ENCODE measurements around the gene PPP1R12C. TPM values are rescaled to one million over a fixed set of nuclear protein-coding genes. Genes with fewer than 3 reads are reported as not detected.

Gene PPP1R12C
- total and polyA plus RNA-seq, 2 donors, result 42.9 to 194 TPM

- Histone ChIP-seq H3K27me3 (ENCODE audit: control insufficient read depth in 2 of 2, insufficient read depth in 1 of 2, low read length in 1 of 2) (peaks cover 34 to 58% of the 10 kb centered on the region in 2 donors), H3K36me3 (ENCODE audit: control insufficient read depth in 2 of 2, insufficient read depth in 2 of 2, low read length in 1 of 2) (no peaks in the 10 kb centered on the region), H3K27ac (ENCODE audit: low read depth in 1 of 2, low read length in 1 of 2) (no peak within 1 kb of the TSS), H3K4me3 (ENCODE audit: low read length in 2 of 2) (no peak within 1 kb of the TSS), H3K4me1 (ENCODE audit: control insufficient read depth in 2 of 2, insufficient read depth in 2 of 2, low read length in 2 of 2) (peaks cover 0 to 3% of the 10 kb centered on the region in 2 donors), H3K9me3 (ENCODE audit: control insufficient read depth in 2 of 2, insufficient read depth in 1 of 2, low read length in 1 of 2) (peaks cover 3 to 7% of the 10 kb centered on the region in 2 donors)
- 36% methylated on average over 18 of the region's 18 CpGs for WGBS
- no peak for DNase-seq (ENCODE audit: low read depth in 6 of 9, low spot score in 9 of 9)
Observed at GRCh38 chr19:55149078-55150003, 31.9 kb upstream of the PPP1R12C start, which contains the start of gene TNNT1. Gene TNNT1, minus strand, starts transcription at chr19:55149206. Its CDS starts 2,049 bp downstream, at chr19:55147157.

DNA sequence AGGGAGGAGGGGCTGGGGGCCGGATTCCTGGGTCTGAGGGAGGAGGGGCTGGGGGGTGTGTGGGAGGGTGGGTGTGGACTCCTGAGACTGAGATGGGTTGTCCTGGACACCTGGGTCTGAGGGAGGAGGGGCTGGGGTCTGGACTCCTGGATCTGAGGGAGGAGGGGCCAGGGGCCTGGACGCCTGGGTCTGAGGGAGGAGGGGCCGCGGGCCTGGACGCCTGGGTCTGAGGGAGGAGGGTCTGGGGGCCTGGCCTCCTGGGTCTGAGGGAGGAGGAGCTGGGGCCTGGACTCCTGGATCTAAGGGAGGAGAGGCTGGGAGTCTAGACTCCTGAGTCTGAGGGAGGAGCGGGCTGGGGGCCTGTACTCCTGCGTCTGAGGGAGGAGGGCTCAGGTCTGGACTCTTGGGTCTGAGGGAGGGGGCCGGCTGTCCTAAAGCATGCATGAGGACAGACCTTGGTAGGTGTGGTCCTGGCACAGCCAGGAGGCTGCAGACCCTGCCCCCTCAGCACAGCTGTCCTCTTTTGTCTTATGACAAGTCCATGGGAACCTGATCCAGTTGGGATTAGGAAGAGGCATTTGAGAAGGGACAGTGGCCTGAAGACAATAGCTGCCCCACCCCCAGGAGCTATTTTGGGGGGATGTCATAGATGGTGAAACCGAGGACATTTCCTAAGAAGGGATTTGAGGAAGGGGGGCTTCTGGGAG, 30.3 kb upstream of the PPP1R12C start:
- 66% methylated on average over 9 of the region's 9 CpGs for WGBS
- H3K36me3 ChIP-seq (ENCODE audit: control insufficient read depth in 2 of 2, insufficient read depth in 2 of 2, low read length in 1 of 2), result no peaks in the 10 kb centered on the region
- DNase-seq (ENCODE audit: low read depth in 6 of 9, low spot score in 9 of 9), result no peak
- H3K4me3 ChIP-seq (ENCODE audit: low read length in 2 of 2), result no peak overlapping the region
- peaks cover 3 to 7% of the 10 kb centered on the region in 2 donors for H3K9me3 ChIP-seq (ENCODE audit: control insufficient read depth in 2 of 2, insufficient read depth in 1 of 2, low read length in 1 of 2)
- H3K4me1 ChIP-seq (ENCODE audit: control insufficient read depth in 2 of 2, insufficient read depth in 2 of 2, low read length in 2 of 2), result no peaks in the 10 kb centered on the region
- H3K27ac ChIP-seq (ENCODE audit: low read depth in 1 of 2, low read length in 1 of 2), result no peak overlapping the region
- peaks cover 39 to 73% of the 10 kb centered on the region in 2 donors for H3K27me3 ChIP-seq (ENCODE audit: control insufficient read depth in 2 of 2, insufficient read depth in 1 of 2, low read length in 1 of 2)

- H3K27ac ChIP-seq (ENCODE audit: low read depth in 1 of 2, low read length in 1 of 2), result no peak overlapping the region
- no peak for DNase-seq (ENCODE audit: low read depth in 6 of 9, low spot score in 9 of 9)
- H3K36me3 ChIP-seq (ENCODE audit: control insufficient read depth in 2 of 2, insufficient read depth in 2 of 2, low read length in 1 of 2), result no peaks in the 10 kb centered on the region
- peaks cover 41 to 81% of the 10 kb centered on the region in 2 donors for H3K27me3 ChIP-seq (ENCODE audit: control insufficient read depth in 2 of 2, insufficient read depth in 1 of 2, low read length in 1 of 2)
- H3K9me3 ChIP-seq (ENCODE audit: control insufficient read depth in 2 of 2, insufficient read depth in 1 of 2, low read length in 1 of 2), result peaks cover 1 to 4% of the 10 kb centered on the region in 2 donors
- H3K4me3 ChIP-seq (ENCODE audit: low read length in 2 of 2), result no peak overlapping the region
- WGBS, result 6% methylated on average over 27 of the region's 27 CpGs
- H3K4me1 ChIP-seq (ENCODE audit: control insufficient read depth in 2 of 2, insufficient read depth in 2 of 2, low read length in 2 of 2), result no peaks in the 10 kb centered on the region
Observed at GRCh38 chr19:55146705-55147273, 29.4 kb upstream of the PPP1R12C start.

DNA sequence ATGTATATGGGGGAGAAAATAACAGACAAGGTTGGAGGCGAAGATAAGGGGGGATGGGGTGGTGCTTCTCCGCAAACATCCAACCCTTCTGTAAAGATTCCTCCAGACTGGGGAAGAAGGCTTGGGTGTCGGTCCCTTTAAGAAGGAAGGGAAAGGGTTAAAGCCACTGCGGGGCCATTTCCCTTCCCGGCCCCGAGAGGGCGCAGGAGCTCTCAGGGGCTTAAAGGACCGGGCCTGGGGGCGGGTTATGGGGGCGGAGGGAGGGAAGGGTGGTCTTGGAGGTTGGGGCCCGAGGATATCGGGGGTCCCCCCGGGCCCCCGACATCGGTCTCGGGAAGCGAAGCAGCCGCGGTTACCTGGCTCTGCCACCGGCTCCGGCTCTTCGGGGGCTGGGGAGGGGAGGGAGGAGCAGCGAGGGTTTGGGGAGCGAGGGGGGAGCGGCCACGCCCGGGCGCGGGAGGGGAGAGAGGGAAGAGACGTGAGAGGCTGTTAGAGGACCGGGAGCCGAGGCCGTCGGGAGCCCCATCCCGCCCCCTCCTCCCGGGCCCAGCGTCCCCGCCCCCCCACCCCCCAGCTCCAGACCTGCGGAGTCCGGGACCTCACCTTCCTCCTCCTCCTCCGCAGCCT, 28.8 kb upstream of the PPP1R12C start:
- WGBS, result 2% methylated on average over 40 of the region's 41 CpGs
- peak in 1 of 9 donors; percentile 33 for DNase-seq (ENCODE audit: low read depth in 6 of 9, low spot score in 9 of 9)
- H3K4me3 ChIP-seq (ENCODE audit: low read length in 2 of 2), result no peak overlapping the region
- H3K9me3 ChIP-seq (ENCODE audit: control insufficient read depth in 2 of 2, insufficient read depth in 1 of 2, low read length in 1 of 2), result no peaks in the 10 kb centered on the region
- no peaks in the 10 kb centered on the region for H3K36me3 ChIP-seq (ENCODE audit: control insufficient read depth in 2 of 2, insufficient read depth in 2 of 2, low read length in 1 of 2)
- H3K4me1 ChIP-seq (ENCODE audit: control insufficient read depth in 2 of 2, insufficient read depth in 2 of 2, low read length in 2 of 2), result no peaks in the 10 kb centered on the region
- H3K27me3 ChIP-seq (ENCODE audit: control insufficient read depth in 2 of 2, insufficient read depth in 1 of 2, low read length in 1 of 2), result peaks cover 44 to 87% of the 10 kb centered on the region in 2 donors
- H3K27ac ChIP-seq (ENCODE audit: low read depth in 1 of 2, low read length in 1 of 2), result no peak overlapping the region

DNA sequence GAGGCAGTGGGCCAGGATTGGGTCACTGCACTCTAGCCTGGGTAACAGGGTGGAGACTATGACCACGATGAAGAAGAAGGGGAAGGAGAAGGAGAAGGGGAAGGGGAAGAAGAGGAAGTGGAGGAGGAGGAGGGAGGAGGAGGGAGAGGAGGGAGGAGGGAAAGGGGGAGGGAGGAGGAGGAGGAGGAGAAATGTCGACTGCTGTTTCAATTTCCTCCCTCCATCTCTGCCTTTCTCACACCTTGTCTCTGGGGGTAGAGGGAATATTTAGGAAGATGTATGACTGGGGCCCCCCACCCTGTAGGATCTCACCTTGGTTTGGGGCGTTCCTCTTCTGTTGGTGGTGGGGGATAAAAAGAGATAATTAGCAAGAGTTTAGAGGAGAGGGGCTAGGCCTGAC, 27.8 kb upstream of the PPP1R12C start:
- Histone ChIP-seq H3K36me3 (ENCODE audit: control insufficient read depth in 2 of 2, insufficient read depth in 2 of 2, low read length in 1 of 2) (no peaks in the 10 kb centered on the region), H3K4me3 (ENCODE audit: low read length in 2 of 2) (no peak overlapping the region)
- WGBS, result 10% methylated on average over 3 of the region's 3 CpGs

GRCh38 chr19:55141696-55142095, 24.3 kb upstream of the PPP1R12C start:
- Histone ChIP-seq H3K27me3 (ENCODE audit: control insufficient read depth in 2 of 2, insufficient read depth in 1 of 2, low read length in 1 of 2) (peaks cover 32 to 64% of the 10 kb centered on the region in 2 donors), H3K4me3 (ENCODE audit: low read length in 2 of 2) (no peak overlapping the region), H3K36me3 (ENCODE audit: control insufficient read depth in 2 of 2, insufficient read depth in 2 of 2, low read length in 1 of 2) (no peaks in the 10 kb centered on the region), H3K4me1 (ENCODE audit: control insufficient read depth in 2 of 2, insufficient read depth in 2 of 2, low read length in 2 of 2) (no peaks in the 10 kb centered on the region), H3K9me3 (ENCODE audit: control insufficient read depth in 2 of 2, insufficient read depth in 1 of 2, low read length in 1 of 2) (no peaks in the 10 kb centered on the region), H3K27ac (ENCODE audit: low read depth in 1 of 2, low read length in 1 of 2) (no peak overlapping the region)
- WGBS, result 36% methylated on average over 21 of the region's 21 CpGs
- no peak for DNase-seq (ENCODE audit: low read depth in 6 of 9, low spot score in 9 of 9)

More for the DNA sequence above, 27.8 kb upstream of the PPP1R12C start:
- DNase-seq (ENCODE audit: low read depth in 6 of 9, low spot score in 9 of 9), result no peak
- Histone ChIP-seq H3K27ac (ENCODE audit: low read depth in 1 of 2, low read length in 1 of 2) (no peak overlapping the region), H3K9me3 (ENCODE audit: control insufficient read depth in 2 of 2, insufficient read depth in 1 of 2, low read length in 1 of 2) (no peaks in the 10 kb centered on the region), H3K27me3 (ENCODE audit: control insufficient read depth in 2 of 2, insufficient read depth in 1 of 2, low read length in 1 of 2) (peaks cover 48 to 91% of the 10 kb centered on the region in 2 donors), H3K4me1 (ENCODE audit: control insufficient read depth in 2 of 2, insufficient read depth in 2 of 2, low read length in 2 of 2) (no peaks in the 10 kb centered on the region)

- H3K9me3 ChIP-seq (ENCODE audit: control insufficient read depth in 2 of 2, insufficient read depth in 1 of 2, low read length in 1 of 2), result no peaks in the 10 kb centered on the region
- no peaks in the 10 kb centered on the region for H3K36me3 ChIP-seq (ENCODE audit: control insufficient read depth in 2 of 2, insufficient read depth in 2 of 2, low read length in 1 of 2)
- WGBS, result 73% methylated on average over 9 of the region's 9 CpGs
- peaks cover 9 to 40% of the 10 kb centered on the region in 2 donors for H3K27me3 ChIP-seq (ENCODE audit: control insufficient read depth in 2 of 2, insufficient read depth in 1 of 2, low read length in 1 of 2)
- H3K4me1 ChIP-seq (ENCODE audit: control insufficient read depth in 2 of 2, insufficient read depth in 2 of 2, low read length in 2 of 2), result no peaks in the 10 kb centered on the region
- no peak overlapping the region for H3K27ac ChIP-seq (ENCODE audit: low read depth in 1 of 2, low read length in 1 of 2)
- DNase-seq (ENCODE audit: low read depth in 6 of 9, low spot score in 9 of 9), result no peak
- no peak overlapping the region for H3K4me3 ChIP-seq (ENCODE audit: low read length in 2 of 2)
Observed at GRCh38 chr19:55137915-55138314, 20.5 kb upstream of the PPP1R12C start.

GRCh38 chr19:55136399-55137102, 19.1 kb upstream of the PPP1R12C start:
- Histone ChIP-seq H3K4me3 (ENCODE audit: low read length in 2 of 2) (no peak overlapping the region), H3K27me3 (ENCODE audit: control insufficient read depth in 2 of 2, insufficient read depth in 1 of 2, low read length in 1 of 2) (peaks cover 5 to 35% of the 10 kb centered on the region in 2 donors), H3K36me3 (ENCODE audit: control insufficient read depth in 2 of 2, insufficient read depth in 2 of 2, low read length in 1 of 2) (no peaks in the 10 kb centered on the region), H3K9me3 (ENCODE audit: control insufficient read depth in 2 of 2, insufficient read depth in 1 of 2, low read length in 1 of 2) (no peaks in the 10 kb centered on the region), H3K27ac (ENCODE audit: low read depth in 1 of 2, low read length in 1 of 2) (no peak overlapping the region), H3K4me1 (ENCODE audit: control insufficient read depth in 2 of 2, insufficient read depth in 2 of 2, low read length in 2 of 2) (no peaks in the 10 kb centered on the region)
- 90% methylated on average over 17 of the region's 17 CpGs for WGBS
- no peak for DNase-seq (ENCODE audit: low read depth in 6 of 9, low spot score in 9 of 9)
